Heart left ventricle (tissue), 16 donors: ENCODE data around the gene ATP6V0C. TPM values are rescaled to one million over a fixed set of nuclear protein-coding genes. Genes with fewer than 3 reads are reported as not detected.

ENCODE experiments used
- ATAC-seq, 4 donors: fragments of 200-7000 bp; cut with Tn5 transposase; one replicate each; pipeline ENCODE4 v1.9.1; 2020 to 2022; ENCODE audit warnings: moderate library complexity in 4 of 4, mild to moderate bottlenecking in 3 of 4, moderate number of reproducible peaks in 1 of 4
- DNase-seq, 5 donors: peaks; one replicate each; pipeline ENCODE4 v3.0.0-alpha.2; 2020
- H3K27ac ChIP-seq, 12 donors: fragments of 200-600 bp; sonication (generic) in 4 of 12; one replicate each; pipeline versions ENCODE4 v1.5.0 to v1.8.0; 2016 to 2022; ENCODE audit warnings: mild to moderate bottlenecking in 2 of 12
- H3K27me3 ChIP-seq, 9 donors: fragments of 200-600 bp; sonication (generic) in 2 of 9; one replicate each; pipeline versions ENCODE4 v1.5.1 to v1.8.0; 2016 to 2022; ENCODE audit warnings: mild to moderate bottlenecking in 3 of 9
- H3K36me3 ChIP-seq, 9 donors: fragments of 200-600 bp; sonication (generic) in 2 of 9; one replicate each; pipeline versions ENCODE4 v1.5.0 to v1.8.0; 2018 to 2022; ENCODE audit warnings: mild to moderate bottlenecking in 2 of 9
- H3K4me1 ChIP-seq, 12 donors: fragments of 200-600 bp; sonication (generic) in 4 of 12; one replicate each; pipeline versions ENCODE4 v1.5.0 to v1.8.0; 2016 to 2022; ENCODE audit warnings: mild to moderate bottlenecking in 3 of 12
- H3K4me3 ChIP-seq, 12 donors: fragments of 200-600 bp; sonication (generic) in 4 of 12; one replicate each; pipeline versions ENCODE4 v1.5.0 to v1.8.0; 2017 to 2022; ENCODE audit warnings: mild to moderate bottlenecking in 9 of 12, moderate library complexity in 4 of 12
- H3K9me3 ChIP-seq, 12 donors: fragments of 200-600 bp; sonication (generic) in 4 of 12; one replicate each; pipeline versions ENCODE4 v1.5.0 to v1.8.0; 2016 to 2022; ENCODE audit warnings: mild to moderate bottlenecking in 1 of 12
- CTCF ChIP-seq, 12 donors: fragments of 200-600 bp; sonication (generic) in 4 of 12; IDR thresholded peaks; one replicate each; pipeline versions ENCODE4 v1.5.0 to v1.8.0; 2018 to 2022; ENCODE audit warnings: antibody characterized with exemption in 12 of 12, mild to moderate bottlenecking in 5 of 12
- POLR2A ChIP-seq, 2 donors: fragments of 450-650 bp; IDR thresholded peaks; one replicate each; pipeline ENCODE4 v1.6.1; 2017; ENCODE audit warnings: antibody characterized with exemption in 2 of 2, mild to moderate bottlenecking in 2 of 2, moderate library complexity in 2 of 2
- WGBS, 4 donors: extraction: QIAGEN DNeasy Blood & Tissue Kit in 2 of 4; methylation state at CpG; one replicate each; pipeline versions ENCODE4 v1.1.5 to v1.1.7; 2013 to 2018; 5-methylcytosine and 5-hydroxymethylcytosine counted together
- intact Hi-C, 10 donors: fragments of 100-400 bp; cut with DNase I; formaldehyde crosslinking; loops; one replicate each; pipeline versions ENCODE4 v1.11.1 to v1.14.2; 2022
- polyA plus RNA-seq, 2 donors: library from polyadenylated mRNA; stranded (reverse); fragments of 200-250 nt; gene quantifications; one replicate each; pipeline ENCODE4 v1.2.3, GENCODE V29; 2013
- total RNA-seq, 9 donors: library from RNA; depleted of rRNA in 2 of 9; stranded (reverse); fragments of >200 nt in 2 of 9; fragmentation: NEBNext Ultra II Directional in 3 of 9; extraction: Animal tissue kit (Norgen Biotek cat#: 25700) in 3 of 9; gene quantifications; one replicate each; pipeline versions ENCODE4 v1.1.0 to v1.2.4, GENCODE V29; 2016 to 2023
- donor health status: ischemic (EF 13 %, LVEDD 7.1; RV severe dilation, severe dysfunction).
- donor health status: healthy with polysubstance abuse.
- donor health status: DM: no; HTN: yes; CAD: no.
- donor health status: DM: no; HTN: no; CAD: no.
- donor health status: ischemic (EF 25% LVEDD 6.9; RV normal size, moderate dysfunction).
- donor health status: ischemic (EF 25% LVEDD 5.7; RV mildly dilated, moderate dysfunction).
- donor health status: healthy.
- donor health status: DM: yes; HTN: yes; CAD: no.
- donor health status: ischemic (EF 35%, LVEDD 5.7; RV mildly dilated, moderate dysfunction).
- donor health status: nonischemic (EF 11% LVEDD 7.7; RV severe dilation, severe dysfunction).
- donor health status: DM: yes; HTN: yes; CAD: no.
- donor health status: PGD.
- donor health status: ischemic (EF 29% LVEDD 5.4; RV normal size, mild dysfunction).
- donor health status: nonischemic (EF 23%, LVEDD 6.1; RV moderate dilation, normal function).

Gene ATP6V0C
- total and polyA plus RNA-seq, 11 donors, result 61.6 to 232 (median 132) TPM

DNA sequence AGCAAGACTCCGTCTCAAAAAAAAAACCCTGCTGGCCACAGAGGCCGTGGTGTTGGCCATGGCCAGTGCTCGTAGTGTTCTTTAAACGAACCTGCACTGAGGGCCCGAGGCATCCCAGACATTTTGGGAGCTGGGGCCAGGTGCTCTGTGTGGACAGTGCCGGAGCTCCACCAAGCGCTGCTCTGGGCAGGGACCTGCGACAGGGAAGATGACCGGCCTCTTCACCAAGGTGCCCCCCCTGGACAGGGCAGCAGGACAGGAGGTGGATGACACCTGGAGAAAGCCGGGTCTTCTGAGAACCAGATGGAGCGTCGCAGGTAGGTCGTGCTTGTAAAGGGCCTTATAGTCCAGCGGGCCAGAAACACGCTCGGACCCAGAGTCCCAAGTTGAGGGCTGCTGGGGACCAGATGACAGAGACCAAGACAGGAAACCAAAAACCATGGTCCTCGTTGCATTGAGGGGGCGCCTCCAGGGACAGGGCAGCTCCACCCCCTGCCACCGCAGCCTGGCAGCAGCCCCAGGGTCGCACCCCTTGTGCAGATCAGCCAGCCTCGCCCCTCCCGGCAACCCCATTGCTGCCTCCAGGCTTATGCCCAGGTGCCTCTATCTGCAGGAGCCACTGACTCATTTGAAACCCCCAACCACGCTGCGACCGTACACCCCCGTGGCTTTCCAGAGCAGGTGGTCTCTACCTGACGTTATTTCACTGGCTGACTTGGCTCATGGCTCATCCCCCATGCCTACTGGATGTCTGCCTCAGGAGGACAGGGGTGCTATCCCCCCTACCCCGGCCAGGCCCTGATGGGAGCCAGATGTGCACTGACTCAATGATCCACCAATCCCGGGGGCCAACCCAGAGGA is 46.9 kb upstream of the ATP6V0C start:
- peaks cover 6 to 48% (median 16%) of the 10 kb centered on the region in 9 donors for H3K27me3 ChIP-seq
- DNase-seq, result peak in 1 of 5 donors; percentile 54
- peaks cover 6 to 42% (median 29%) of the 10 kb centered on the region in 12 donors for H3K4me1 ChIP-seq
- H3K4me3 ChIP-seq, result peak overlapping the region in 10 of 12 donors; percentile 35 to 72 (median 58)
- H3K9me3 ChIP-seq, result no peaks in the 10 kb centered on the region
- TF ChIP-seq CTCF (IDR thresholded peaks at IDR 0.05), result no peak
- TF ChIP-seq POLR2A (IDR thresholded peaks at IDR 0.05), result no peak
- intact Hi-C loops, result no loop called here
- WGBS, 4 donors, result 77 to 86% (median 85%) methylated on average over 21 to 29 of the region's 29 CpGs
- ATAC-seq, result peak in 1 of 4 donors; percentile 4
- H3K36me3 ChIP-seq, result no peaks in the 10 kb centered on the region
- peak overlapping the region in 1 of 12 donors; percentile 66 for H3K27ac ChIP-seq

- ATAC-seq (peak; percentile 33 to 86 (median 76)), DNase-seq (peak; percentile 75 to 88 (median 85))
- Histone ChIP-seq H3K27me3 (peaks cover 6 to 56% (median 24%) of the 10 kb centered on the region in 9 donors), H3K9me3 (no peaks in the 10 kb centered on the region), H3K4me3 (peak overlapping the region; percentile 22 to 72 (median 57)), H3K27ac (peak overlapping the region in 5 of 12 donors; percentile 20 to 66 (median 55)), H3K4me1 (peaks cover 6 to 45% (median 29%) of the 10 kb centered on the region in 12 donors), H3K36me3 (no peaks in the 10 kb centered on the region)
- intact Hi-C loops, result no loop called here
- TF ChIP-seq POLR2A (IDR thresholded peaks at IDR 0.05) (peak in 1 of 2 donors; percentile 15), CTCF (IDR thresholded peaks at IDR 0.05) (peak in 2 of 12 donors; percentile 12 to 17)
- 1% methylated on average over 38 to 80 of the region's 80 CpGs for WGBS, 4 donors
Measured at GRCh38 chr16:2467528-2468232, 46.1 kb upstream of the ATP6V0C start.

DNA sequence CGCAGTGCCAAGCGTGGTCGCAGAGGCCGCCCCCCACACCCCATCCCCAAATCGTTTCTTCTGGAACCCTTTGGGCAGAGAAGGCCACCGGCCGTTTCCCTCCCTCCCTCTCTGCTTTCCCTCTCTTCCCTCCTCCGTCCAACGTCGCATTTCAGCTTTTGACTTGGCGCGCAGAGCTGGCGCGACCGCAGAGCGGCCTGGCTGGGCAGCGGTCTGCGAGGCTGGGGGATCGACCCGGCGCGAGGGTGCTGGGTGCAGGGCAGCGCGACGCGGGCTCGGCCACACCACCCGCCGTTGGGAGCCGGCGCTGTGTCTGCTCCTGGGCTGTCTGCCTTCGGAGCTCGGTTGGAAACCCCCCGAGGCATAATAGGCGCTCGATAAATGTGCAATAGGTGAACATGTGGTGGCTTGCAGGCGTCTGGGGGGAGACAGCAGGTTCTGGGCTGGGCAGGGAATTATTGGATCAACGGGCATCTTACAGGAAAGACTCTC is 45.5 kb upstream of the ATP6V0C start:
- no peaks in the 10 kb centered on the region for H3K36me3 ChIP-seq
- ATAC-seq (peak in 2 of 4 donors; percentile 9 to 10), DNase-seq (peak in 1 of 5 donors; percentile 58)
- peak overlapping the region; percentile 22 to 72 (median 57) for H3K4me3 ChIP-seq
- intact Hi-C loops, result no loop called here
- TF ChIP-seq CTCF (IDR thresholded peaks at IDR 0.05), result no peak
- no peak for TF ChIP-seq POLR2A (IDR thresholded peaks at IDR 0.05)
- WGBS, 4 donors, result 0 to 2% (median 1%) methylated on average over 3 to 38 of the region's 38 CpGs
- peaks cover 6 to 48% (median 29%) of the 10 kb centered on the region in 12 donors for H3K4me1 ChIP-seq
- no peaks in the 10 kb centered on the region for H3K9me3 ChIP-seq
- H3K27ac ChIP-seq, result peak overlapping the region in 5 of 12 donors; percentile 20 to 66 (median 55)
- peaks cover 9 to 62% (median 30%) of the 10 kb centered on the region in 9 donors for H3K27me3 ChIP-seq
